HG03025 (cell line): ENCODE results near the gene CFI.

ENCODE experiments used
- ATAC-seq: cut with Tn5 transposase; IDR thresholded peaks from one replicate; pipeline ENCODE4 v1.9.1; 2021; ENCODE audit warnings: mild to moderate bottlenecking, moderate library complexity; ENCODE audit not compliant: unreplicated experiment, low FRiP score

Gene CFI

GRCh38 chr4:109735566-109736365, 66.0 kb downstream of the CFI start:
- no peak for ATAC-seq

DNA sequence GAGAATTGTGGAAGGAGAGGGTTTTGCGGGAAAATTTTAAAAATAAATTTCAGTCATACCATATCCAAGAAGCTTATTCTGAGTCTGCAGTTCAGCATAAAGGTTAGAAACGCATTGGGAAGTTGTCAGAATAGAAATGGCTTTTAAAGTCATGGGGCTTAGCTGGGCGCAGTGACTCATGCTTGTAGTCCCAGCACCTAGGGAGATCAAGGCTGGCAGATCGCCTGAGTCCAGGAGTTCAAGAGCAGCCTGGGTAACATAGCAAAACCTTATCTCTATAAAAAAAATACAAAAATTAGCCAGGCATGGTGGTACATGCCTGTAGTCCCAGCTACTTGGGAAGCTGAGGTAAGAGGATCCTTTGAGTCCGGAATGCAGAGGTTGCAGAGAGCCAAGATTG, 68.1 kb downstream of the CFI start:
- no peak for ATAC-seq

- no peak for ATAC-seq
Measured at GRCh38 chr4:109730619-109731545, 70.9 kb downstream of the CFI start.

DNA sequence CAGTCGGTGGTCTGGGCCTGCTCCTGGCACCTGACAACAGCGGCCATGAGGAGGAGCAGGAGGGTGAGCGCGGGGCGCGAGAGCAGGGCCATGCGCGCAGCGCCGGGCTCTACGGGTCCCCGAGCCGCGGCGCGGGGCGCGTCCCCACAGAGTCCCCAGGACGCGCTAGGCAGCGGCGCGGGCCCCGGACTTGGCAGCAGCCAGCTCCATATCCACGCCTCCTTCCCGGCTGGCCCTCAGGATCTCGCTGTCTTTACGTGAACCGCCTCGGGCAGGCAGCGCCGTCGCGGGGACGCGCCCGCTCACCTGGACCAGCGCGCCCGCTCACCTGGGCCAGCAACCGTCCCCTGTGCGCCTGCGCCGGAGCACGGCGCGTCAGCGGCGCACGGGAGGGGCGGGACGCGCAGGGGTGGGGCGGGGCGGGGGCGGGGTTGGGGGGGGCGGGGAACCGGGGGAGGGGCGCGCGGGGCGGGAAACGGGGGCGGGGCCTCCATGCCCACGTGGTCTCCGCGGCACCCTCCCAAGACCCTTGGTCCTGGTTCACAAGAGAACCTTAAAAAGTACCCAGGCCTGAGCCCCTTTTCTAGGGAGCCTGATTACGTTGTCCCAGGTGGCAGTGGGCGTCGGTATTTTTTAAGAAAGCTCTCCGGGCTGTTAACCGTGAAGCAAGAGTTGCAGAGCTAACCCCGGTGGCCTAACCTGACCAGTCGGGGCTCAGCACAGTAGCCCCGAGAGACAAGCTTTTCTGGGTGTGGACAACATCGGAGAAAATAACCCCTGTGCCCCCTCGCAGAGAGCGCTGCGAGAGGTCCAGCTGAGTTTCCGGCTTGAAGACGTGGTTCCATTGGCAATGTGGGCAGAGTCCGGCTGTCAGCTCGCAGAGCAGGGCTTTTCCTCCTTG, 71.8 kb downstream of the CFI start, which contains the start of gene PLA2G12A:
PLA2G12A (minus strand) TSS at position 353 of the 901 bp plus-strand sequence; CDS start at position 92, 261 bp downstream.
- peak; percentile 84 for ATAC-seq

DNA sequence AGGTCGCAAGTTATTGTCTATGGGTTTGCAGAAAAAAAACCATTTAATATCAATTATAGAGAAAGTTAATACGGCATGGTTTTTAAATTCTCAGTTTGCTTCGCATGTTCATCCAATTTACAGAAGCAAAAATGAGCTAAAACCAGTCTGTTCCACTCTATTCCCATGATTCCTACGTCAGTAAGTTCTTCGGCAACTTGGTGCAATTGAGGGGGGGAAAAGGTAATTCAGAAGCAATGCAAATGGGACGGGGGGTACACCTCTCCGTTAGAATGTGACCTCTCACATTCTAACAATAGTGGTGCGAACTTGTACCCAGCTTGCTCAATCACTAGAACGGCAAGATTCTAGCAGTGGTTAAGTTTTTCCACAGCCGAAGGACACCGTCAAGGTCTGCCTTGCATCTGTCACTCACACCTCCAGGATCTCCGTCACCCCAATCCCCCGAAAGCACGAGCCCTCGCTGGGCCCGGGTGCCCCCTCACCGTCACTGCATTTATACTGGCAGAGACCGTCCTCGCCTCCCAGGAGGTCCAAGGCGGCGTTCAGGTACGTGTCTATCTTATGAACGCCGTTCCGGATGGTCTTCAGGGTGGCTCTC, 72.6 kb downstream of the CFI start:
- ATAC-seq, result no peak

DNA sequence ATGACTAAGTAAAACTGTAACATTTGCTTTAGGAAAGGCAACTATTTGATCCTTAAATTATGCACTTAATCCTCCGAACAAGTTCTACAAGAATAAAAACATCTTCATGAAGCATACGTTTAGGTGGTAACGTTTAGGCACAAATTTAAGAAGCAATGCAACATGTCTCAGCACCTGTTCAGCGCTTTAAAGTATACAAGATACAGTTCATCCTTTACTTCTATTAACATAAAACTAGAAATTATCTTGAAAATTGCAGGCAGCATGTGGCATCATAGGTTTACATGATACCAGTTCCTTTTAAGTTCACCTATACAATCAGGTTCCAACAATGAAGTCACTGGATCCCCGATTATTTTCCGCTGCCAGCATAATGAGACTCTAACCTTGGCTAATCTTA, 73.4 kb downstream of the CFI start:
- ATAC-seq, result no peak

- ATAC-seq, result no peak
Measured at GRCh38 chr4:109723110-109723509, 78.7 kb downstream of the CFI start.

GRCh38 chr4:109722357-109722756, 79.4 kb downstream of the CFI start:
- ATAC-seq, result no peak

DNA sequence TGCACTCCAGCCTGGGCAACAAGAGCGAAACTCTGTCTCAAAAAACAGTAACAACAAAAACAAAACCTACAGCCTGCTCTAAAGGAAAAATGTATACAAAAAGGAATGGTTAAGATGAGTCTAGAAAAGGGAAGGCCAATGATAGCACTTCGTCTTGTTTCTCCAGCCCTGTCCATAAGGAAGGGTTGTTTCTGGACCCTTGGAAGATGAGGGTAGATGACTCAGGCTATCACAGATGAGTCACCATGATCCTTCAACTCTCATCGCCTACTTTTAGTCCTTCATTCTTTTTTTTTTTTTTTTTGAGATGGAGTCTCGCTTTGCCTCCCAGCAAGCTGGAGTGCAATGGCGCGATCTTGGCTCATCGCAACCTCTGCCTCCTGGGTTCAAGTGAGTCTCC, 80.8 kb downstream of the CFI start:
- ATAC-seq, result no peak

DNA sequence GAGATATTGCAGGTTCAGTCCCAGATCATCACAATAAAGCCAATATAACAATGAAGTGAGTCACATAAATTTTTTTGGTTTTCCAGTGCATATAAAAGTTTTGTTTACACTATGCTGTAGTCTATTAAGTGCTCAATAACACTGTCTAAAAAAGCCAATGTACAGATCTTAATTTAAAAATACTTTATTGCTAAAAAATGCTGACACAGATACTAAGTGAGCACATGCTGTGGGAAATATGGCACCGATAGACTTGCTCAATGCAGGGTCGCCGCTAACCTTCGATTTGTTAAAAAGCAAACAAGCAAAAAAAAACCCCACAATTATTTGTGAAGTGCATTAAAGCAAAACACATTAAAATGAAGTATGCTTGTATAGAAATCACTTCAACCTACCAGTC, 82.2 kb downstream of the CFI start:
- ATAC-seq, result no peak

- no peak for ATAC-seq
Measured at GRCh38 chr4:109718759-109719158, 83.0 kb downstream of the CFI start.

DNA sequence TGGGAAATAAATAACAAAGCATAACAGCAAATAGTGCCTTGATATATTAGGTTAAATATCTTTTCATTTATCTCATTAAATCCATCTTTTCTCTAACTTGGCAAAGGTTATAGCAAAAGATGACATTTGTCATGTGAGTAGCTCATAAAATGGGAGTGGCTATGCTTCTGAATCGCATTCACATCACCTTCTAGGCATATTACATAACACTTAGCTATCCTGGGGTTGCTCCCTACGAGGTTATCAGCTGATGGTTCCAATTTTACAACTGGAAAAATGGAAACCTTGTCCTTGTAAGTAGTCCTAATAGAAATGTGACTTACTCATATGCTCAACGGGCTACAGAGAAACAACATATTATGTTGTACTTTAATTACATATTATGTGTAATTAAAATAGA, 88.3 kb downstream of the CFI start:
- ATAC-seq, result no peak

- peak; percentile 97 for ATAC-seq
Measured at GRCh38 chr4:109708990-109709389, 92.8 kb downstream of the CFI start.

GRCh38 chr4:109708435-109708834, 93.4 kb downstream of the CFI start:
- no peak for ATAC-seq

- no peak for ATAC-seq
Measured at GRCh38 chr4:109703664-109704361, 98.0 kb downstream of the CFI start.

GRCh38 chr4:109702950-109703663, 98.7 kb downstream of the CFI start, which contains the start of gene CASP6:
Gene CASP6 (minus strand): TSS chr4:109703445. CDS start chr4:109703395, 50 bp downstream.
- ATAC-seq, result peak; percentile 77

DNA sequence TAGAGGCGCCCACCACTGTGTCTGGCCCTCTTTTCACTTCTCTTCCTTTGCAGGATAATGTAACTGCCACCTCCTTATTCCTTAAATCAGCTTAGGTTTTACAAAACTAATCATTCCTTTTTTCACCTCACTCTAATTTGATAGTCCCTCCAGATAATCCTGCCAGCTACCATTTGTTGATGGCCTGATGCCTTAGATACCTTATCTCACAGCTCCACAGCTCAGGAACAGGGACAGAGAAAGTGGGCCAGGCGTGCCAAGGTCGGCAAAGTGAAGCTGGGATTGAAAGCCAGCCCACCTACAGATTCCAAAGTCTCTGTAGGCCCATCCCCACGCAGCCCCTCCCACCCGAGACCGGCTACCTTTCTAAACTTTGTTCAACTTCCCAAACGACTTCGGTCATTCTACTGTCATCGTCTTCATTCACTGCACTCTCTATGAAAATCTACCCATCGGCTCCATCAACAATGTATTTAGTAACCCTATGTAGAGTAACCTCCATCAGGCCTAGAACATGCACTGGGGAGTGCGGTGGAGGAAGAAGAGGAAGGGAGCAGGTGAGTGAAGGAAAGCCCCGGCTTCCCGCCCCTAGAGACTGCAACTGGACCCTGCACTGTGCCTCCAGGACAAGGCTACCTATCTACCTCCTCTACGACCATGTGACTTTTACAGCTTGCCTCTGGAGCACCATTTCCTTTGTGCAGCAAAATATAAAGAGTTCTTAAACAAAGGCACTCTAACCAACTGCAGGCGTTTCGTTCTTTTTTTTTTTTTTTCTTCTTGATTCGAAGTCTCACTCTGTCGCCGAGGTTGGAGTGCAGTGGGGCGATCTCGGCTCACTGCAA, 100.0 kb downstream of the CFI start:
- peak; percentile 0 for ATAC-seq
